ENCODE data around the gene ZNF519.

GRCh38 chr18:14104201-14104600, 28.0 kb downstream of the ZNF519 start:
- TF ChIP-seq EGR1 (IDR thresholded peaks at IDR 0.05) (no peak), EP300 (IDR thresholded peaks at IDR 0.05; ENCODE audit: borderline replicate concordance) (no peak), REST (IDR thresholded peaks at IDR 0.05; ENCODE audit: low read depth) (no peak), MAX (IDR thresholded peaks at IDR 0.05) (no peak), TAF1 (IDR thresholded peaks at IDR 0.05; ENCODE audit: low read depth) (no peak)
